OCI-M1 (cell line): ENCODE measurements around the gene C19orf12.
A peak's percentile ranks its signal among the peaks of the same experiment; 100 is the strongest.
"Not testable (repeated sequence)": the region's sequence is repeated elsewhere in the genome, so short reads cannot be mapped to it uniquely, and the experiment has no call there.

Source experiments
- DNase-seq: peaks from one replicate; lab custom pipeline; 2025; lab: John Stamatoyannopoulos, UW

Gene C19orf12

DNA sequence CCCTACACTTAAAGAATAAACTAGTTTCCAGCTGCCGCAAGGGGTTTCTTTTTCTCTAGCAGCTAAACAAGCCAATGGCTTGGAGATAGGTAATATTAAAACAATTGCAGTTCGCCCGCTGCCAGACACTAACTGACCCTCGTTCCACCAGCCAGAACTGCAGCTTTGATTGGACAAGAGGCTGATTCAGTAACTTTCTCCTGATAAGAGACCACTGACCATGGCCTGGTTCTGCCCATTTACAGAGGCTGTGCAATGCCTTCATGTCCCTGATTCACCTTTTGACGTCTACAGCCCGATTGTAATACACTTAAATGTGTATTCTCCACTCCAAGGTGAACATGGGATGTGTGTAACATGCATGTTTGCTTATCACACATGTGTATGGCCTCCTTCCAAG, 12.8 kb upstream of the C19orf12 start:
- no peak for DNase-seq

- no peak for DNase-seq
These were observed 9.7 kb upstream of the C19orf12 start for GRCh38 chr19:29724746-29725145.

DNA sequence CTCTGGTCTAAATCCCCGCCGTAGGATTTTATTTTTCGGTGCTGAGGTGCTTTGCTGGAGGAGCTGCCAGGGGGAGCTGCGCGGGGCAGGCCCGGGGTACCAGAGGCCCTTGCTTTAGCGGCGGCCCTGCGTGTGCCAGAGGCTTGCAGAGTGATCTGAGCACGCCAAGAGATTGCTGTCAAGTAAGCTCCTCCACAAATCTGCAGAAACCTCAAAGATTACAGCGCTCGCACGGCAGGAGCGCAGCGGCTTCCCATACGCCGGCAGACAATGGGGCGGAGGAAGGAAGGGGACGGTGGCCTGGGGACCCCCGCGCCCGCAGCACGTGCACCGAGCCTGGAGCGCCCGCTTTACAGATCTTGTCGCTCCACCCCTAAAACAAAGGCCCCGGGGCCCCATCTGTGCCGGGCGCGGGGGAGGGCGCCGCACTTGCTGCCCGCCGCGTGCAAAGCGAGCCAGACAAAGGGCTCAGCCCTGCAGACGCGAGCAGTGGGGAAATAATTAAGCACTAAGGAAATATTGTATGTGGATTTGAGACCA, 9.1 kb upstream of the C19orf12 start:
- peak; percentile 51 for DNase-seq

DNA sequence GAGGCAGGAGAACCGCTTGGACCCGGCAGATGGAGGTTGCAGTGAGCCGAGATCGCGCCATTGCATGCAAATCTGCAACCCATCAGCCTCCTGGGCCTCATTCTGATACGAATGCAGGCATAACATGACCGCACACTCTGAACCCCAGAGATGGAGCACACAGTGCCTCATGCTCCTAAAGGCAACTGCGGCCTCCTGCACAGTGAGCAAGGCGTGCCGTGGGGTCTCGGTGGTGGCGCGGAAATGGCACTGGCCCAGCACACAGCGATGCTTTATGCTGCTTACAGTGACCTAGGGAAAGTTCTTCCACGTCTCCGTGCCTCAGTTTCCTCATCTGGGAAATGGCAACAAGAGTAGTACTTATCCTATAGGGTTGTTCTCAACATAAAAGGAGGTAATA, 2.0 kb upstream of the C19orf12 start:
- no peak for DNase-seq

DNA sequence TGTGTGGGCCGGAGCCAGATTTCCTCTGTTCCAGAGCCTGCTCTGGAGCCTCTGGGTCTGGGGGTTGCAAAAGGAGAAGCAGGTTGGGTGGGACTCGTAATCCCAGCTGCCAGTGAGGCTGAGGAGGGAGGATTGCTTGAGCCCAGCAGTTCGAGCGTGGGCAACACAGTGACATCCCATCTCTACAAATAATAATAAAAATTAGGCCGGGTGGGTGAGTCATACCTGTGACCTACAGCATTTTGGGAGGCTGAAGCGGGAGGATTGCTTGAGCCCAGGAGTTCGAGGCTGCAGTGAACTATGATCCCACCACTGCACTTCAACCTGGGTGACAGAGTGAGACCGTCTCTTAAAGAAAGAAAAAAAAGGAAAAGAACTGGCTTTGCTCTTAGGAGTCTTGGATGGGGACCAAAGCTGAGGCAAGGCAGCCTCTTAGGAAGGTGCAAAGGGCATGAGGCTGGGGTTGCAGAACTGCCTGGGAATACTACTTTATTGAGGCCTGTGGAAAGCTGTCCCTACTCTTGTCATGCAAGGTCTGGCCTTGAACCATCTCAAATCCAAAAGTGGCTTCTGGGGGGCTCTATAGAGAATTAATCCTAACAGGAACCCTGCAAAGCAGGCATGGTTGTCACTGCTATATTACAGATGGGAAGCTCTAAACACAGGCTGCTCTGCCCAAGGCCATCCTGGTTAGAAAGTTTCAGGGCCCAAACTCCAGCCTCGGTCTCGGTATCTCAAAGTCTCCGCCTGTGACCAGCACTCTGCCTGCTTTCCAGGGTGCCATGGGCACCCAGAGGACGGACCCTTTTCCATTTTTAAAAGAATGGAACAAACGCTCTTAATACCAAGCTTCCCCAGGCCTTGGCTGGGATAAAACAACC, 880 bp upstream of the C19orf12 start:
- DNase-seq, result peak; percentile 65

DNA sequence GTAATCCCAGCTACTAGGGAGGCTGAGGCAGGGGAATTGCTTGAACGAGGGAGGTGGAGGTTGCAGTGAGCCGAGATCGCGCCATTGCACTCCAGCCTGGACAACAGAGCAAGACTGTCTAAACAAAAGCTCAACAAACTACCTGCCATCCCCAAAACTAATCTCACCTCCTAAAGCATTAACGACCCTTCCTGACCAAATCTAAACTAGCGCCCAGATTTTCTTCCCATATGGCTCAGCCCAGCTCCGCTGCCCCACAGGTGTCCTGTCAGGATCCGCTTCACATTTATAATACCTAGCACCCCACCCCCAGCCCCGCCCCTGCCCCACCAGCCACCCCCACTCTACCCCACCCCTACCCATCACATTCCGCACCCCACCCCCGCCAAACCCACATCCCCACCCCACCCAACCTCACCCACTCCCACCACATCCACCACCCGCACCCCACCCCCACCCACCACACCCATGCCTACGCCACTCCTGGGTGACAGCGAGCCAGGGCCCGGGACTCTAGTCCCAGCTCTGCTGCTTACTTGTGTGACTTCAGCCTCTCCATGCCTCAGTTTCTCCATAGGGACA, 599 bp downstream of the C19orf12 start:
- peak; percentile 56 for DNase-seq

DNA sequence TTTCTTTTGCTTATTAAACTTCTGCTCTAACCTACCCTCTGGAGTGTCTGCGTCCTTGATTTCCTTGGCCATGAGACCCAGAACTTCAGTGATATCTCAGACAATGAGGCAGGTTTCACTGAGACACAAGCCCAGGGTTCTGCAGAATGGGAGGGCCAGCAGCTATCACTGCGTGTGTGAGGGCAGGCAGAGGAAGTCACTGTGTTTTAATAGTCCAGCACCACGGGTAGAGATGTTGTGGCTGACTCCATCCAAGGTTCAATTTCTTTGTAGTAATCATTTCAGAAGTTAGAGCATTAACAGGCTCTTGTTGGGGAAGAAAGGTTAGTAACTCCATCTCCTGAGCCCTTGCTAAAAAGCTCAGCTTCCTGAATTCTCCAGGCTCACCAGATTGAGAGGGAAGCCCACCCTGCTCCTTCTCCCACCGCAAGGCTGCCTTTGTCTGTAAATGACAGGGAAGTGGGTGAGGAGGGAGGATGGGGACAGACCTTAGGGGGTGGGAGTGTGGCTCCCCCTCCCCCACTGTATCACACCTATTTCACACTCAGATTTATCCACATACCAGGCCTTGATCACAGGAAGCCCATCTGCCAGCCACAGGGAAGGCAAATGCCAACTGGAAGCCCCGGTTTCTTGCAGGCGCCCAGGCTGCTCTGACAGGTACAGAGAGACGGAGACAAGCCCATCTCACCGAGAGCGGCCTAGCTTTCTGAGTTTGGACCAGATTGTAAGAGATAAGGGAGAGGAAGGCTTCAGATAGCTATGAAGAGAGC, 2.1 kb downstream of the C19orf12 start:
- no peak for DNase-seq

- DNase-seq, result no peak
These were observed 3.4 kb downstream of the C19orf12 start for GRCh38 chr19:29711584-29712132.

GRCh38 chr19:29709440-29709798, 5.6 kb downstream of the C19orf12 start:
- not testable (repeated sequence) for DNase-seq

DNA sequence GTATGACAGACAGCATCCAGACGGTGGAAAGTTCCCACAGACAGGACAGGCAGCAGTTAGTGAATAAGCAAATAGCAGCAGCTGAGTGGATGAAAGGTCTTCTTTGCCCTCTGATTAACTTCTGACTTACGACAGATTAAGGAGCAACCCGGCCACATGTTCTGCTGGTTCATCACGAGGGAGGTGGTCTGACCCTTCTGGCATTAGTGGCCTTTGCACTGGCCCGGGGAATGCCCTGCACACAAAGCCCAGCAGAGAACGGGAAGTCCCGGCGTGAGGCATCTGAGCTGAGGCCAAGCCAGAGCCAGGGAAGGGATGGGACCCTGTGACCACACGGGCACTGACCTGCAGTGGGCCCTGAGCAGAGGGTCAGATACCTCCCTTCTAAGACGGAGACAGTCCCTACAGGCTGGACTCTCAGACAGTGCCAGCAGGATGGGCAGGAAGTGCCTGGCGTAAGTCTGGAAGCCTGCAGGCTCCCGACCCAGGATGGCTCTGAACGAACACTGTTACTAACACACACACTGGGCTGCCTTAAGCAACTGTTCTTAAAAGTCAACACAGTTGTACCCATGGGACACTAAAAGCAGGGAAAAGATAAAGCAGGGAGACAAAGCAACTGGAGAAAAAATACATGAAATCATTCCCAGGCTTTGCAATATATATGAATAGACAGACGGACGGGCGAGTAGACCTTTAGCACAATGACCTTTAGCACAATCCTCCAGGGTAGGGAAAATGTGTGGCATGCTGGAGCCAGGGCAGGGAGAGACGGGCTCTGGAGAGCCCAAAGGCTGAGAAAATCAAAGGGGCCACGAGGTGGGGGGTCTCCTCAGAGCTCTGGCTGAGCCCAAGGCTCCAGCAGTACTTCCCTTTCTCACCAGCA, 6.3 kb downstream of the C19orf12 start:
- DNase-seq, result no peak

- no peak for DNase-seq
These were observed 8.4 kb downstream of the C19orf12 start for GRCh38 chr19:29706635-29707034.

DNA sequence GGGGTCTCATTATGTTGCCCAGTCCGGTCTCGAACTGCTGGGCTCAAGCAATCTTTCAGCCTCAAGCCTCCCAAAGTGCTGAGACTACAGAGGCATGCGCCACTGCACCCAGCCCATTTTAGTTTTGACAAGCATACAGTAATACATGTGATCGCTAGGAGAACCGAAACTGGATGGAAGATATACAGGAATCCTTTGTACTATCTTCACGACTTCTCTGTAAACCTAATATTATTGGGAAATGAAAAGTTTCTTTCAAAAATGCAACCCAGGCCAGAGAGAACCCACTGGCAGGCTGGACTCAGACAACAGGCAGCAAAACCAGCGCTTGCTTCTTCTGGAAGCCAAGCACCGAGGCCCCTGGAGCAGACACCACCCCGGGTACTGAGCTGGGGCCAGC, 9.4 kb downstream of the C19orf12 start:
- no peak for DNase-seq

DNA sequence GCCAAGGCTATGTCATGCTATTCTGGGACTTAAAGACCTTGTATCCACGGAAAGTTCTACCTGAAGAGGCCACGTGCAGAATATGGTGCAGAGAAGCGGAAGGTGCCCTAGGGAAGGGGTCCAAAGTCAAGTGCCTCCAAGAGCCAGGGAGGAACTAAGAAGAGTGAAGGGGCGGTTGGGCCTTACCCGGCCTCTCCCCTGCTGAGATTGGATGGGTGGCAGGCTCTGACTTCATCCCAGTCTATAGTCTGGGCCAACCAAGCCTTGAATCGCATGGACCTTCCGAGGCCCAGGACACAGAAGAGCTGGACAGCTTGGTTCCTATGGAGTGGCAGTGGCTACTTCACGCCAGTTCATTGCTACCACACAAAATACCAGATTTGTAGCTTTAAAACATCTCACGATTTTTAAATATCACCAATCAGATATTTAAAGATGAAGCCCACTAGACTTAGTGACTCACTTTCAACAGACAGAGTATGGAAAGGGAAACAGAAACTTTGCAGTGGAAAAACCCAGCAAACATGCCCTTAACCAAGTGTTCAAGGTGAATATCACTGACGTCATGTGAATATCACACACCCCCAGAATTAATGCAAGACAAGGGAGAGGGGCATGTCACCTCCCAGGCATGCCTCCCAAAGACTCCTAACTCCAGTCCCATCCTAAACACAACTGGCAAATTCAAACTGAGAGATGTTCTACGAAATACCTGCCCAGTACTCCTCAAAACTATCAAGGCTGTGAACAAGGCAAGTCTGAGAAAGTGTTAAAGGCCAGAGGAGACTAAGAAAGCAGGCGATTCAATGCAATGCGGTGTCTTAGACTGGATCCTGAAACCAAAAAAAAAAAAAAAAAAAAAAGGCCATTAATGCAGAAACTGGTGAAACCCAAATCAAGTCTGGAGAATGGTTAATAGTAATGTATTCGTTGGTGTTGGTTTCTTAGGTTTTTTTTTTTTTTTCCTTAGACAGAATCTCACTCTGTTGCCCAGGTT, 10.2 kb downstream of the C19orf12 start:
- no peak for DNase-seq

- no peak for DNase-seq
These were observed 12.1 kb downstream of the C19orf12 start for GRCh38 chr19:29702963-29703320.

DNA sequence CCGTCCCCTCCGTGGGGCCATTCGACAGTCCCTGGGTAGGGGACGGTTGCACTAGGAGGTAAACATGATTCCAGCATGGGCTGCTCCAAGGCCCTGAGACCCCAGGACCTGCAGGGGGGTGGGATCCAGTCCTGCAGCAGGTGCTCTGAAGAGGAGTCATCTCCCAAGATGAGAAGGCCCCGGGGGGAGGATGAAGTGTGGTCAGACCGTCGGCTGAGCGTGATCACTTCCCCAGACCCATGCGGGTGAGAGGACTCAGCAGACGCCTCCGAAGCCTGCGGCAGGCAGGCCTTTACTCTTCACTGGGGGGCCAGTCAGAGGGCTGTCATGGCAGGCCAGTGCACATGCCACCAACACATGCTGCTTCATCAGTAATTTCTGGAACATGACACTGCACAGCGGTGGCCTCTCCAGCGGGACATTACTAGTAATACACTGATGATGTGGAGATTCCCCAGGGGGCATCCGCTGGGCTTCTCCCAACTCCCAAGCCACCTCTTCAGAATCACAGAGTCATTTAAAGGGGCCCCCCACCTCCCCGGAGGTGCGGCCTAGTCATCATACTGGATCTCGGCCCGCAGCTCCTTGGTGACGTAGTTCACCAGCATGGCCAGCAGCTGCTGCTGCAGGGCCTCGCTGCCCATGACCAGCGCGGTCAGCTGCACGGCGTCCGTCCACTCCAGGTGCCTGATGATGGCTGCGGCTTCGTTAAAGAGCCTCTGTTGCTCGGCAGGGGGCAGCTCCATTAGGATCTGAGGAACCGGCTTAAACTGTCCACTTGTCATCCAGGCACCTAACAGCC, 12.7 kb downstream of the C19orf12 start:
- DNase-seq, result no peak

DNA sequence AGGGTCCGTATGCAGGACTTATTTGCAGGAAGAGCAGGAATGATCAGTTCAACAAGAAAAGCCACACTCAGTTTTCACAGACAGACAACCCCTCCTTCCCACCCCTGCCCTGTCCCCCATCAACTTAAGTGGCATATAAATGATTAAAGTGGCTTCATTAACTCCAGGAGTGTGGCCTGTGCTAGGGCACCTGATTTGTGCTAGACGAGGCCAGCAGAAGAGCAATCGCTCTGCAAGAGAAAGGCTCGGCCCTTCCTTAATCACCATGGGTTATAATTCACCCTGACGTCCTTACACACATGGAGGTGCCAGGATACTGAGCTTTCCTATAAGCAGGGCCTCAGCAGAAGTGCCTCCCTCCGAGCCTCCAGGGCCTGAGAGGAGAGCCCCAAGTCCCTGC, 14.6 kb downstream of the C19orf12 start:
- DNase-seq, result no peak

GRCh38 chr19:29699861-29700260, 15.2 kb downstream of the C19orf12 start:
- DNase-seq, result no peak

- no peak for DNase-seq
These were observed 17.4 kb downstream of the C19orf12 start for GRCh38 chr19:29697523-29698261.

DNA sequence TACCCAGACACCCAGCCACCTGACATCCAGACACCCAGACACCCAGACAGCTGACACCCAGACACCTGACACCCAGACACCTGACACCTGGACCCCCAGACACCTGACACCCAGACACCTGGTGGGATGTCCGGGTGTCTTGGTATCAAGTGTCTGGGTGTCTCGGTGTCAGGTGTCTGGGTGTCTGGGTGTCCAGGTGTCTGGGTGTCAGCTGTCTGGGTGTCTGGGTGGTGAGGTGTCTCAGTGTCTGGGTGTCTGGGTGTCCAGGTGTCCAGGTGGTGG, 18.6 kb downstream of the C19orf12 start:
- no peak for DNase-seq
